Omental fat pad (tissue), 4 donors: ENCODE data around the gene SLC51B. TPM values are rescaled to one million over a fixed set of nuclear protein-coding genes. Genes with fewer than 3 reads are reported as not detected.
"Not testable (repeated sequence)": the region's sequence is repeated elsewhere in the genome, so short reads cannot be mapped to it uniquely, and the experiment has no call there.

Source experiments
- ATAC-seq: fragments of 150-250 bp; one replicate; pipeline ENCODE4 v1.9.1; 2016; ENCODE audit warnings: mild to moderate bottlenecking, moderate library complexity; ENCODE audit not compliant: low FRiP score
- DNase-seq: peaks from one replicate; pipeline ENCODE4 v3.0.0-alpha.2; 2019; ENCODE audit warnings: low spot score
- CTCF ChIP-seq, 3 donors: fragments of 450-650 bp; IDR thresholded peaks; one replicate each; pipeline ENCODE4 v1.5.1; 2016 to 2017; ENCODE audit warnings: antibody characterized with exemption in 3 of 3, mild to moderate bottlenecking in 3 of 3, moderate library complexity in 2 of 3
- total RNA-seq, 4 donors: library from RNA; depleted of rRNA; stranded (reverse); fragments of >200 nt; gene quantifications; one replicate each; pipeline ENCODE4 v1.1.0, GENCODE V29; 2016

The SLC51B gene
- total RNA-seq, 4 donors from 2014 or later = not detected

GRCh38 chr15:65088643-65089021, 43.4 kb downstream of the SLC51B start:
- no peak for TF ChIP-seq CTCF (IDR thresholded peaks at IDR 0.05)
- DNase-seq (no peak), ATAC-seq (no peak)

- no peak for TF ChIP-seq CTCF (IDR thresholded peaks at IDR 0.05)
- ATAC-seq = no peak
- DNase-seq = no peak
Measured at GRCh38 chr15:65089206-65089824, 44.1 kb downstream of the SLC51B start.

- ATAC-seq (no peak), DNase-seq (no peak)
Measured at GRCh38 chr15:65091946-65092770, 47.0 kb downstream of the SLC51B start.

GRCh38 chr15:65092911-65093792, 48.0 kb downstream of the SLC51B start:
- no peak for ATAC-seq
- no peak for DNase-seq
- no peak for TF ChIP-seq CTCF (IDR thresholded peaks at IDR 0.05)

More at GRCh38 chr15:65091946-65092770, 47.0 kb downstream of the SLC51B start:
- TF ChIP-seq CTCF (IDR thresholded peaks at IDR 0.05) = no peak

GRCh38 chr15:65093793-65094170, 48.6 kb downstream of the SLC51B start:
- not testable (repeated sequence) for ATAC-seq, DNase-seq

- DNase-seq (no peak), ATAC-seq (no peak)
- TF ChIP-seq CTCF (IDR thresholded peaks at IDR 0.05) = no peak
Measured at GRCh38 chr15:65094294-65094995, 49.3 kb downstream of the SLC51B start.
